SK-N-DZ (cell line): ENCODE measurements around the gene MSRB1. TPM values are rescaled to one million over a fixed set of nuclear protein-coding genes. Genes with fewer than 3 reads are reported as not detected.

Experiments
- DNase-seq: peaks from one replicate; pipeline ENCODE4 v3.0.0-alpha.2; 2015; ENCODE audit warnings: low spot score
- polyA plus RNA-seq, 2 experiments: library from polyadenylated mRNA; depleted of rRNA; stranded (reverse); fragments of >200 nt; gene quantifications; 2 replicates each; pipeline ENCODE4 v1.2.3, GENCODE V29; 2014

MSRB1 gene, protein sequence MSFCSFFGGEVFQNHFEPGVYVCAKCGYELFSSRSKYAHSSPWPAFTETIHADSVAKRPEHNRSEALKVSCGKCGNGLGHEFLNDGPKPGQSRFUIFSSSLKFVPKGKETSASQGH
- polyA plus RNA-seq (2014; cell fraction: cytosol; rRNA removed): 7.4 and 16.8 TPM in 2 replicates
- polyA plus RNA-seq (2014; cell fraction: nucleus; rRNA removed): 4.1 and 9.1 TPM in 2 replicates

DNA sequence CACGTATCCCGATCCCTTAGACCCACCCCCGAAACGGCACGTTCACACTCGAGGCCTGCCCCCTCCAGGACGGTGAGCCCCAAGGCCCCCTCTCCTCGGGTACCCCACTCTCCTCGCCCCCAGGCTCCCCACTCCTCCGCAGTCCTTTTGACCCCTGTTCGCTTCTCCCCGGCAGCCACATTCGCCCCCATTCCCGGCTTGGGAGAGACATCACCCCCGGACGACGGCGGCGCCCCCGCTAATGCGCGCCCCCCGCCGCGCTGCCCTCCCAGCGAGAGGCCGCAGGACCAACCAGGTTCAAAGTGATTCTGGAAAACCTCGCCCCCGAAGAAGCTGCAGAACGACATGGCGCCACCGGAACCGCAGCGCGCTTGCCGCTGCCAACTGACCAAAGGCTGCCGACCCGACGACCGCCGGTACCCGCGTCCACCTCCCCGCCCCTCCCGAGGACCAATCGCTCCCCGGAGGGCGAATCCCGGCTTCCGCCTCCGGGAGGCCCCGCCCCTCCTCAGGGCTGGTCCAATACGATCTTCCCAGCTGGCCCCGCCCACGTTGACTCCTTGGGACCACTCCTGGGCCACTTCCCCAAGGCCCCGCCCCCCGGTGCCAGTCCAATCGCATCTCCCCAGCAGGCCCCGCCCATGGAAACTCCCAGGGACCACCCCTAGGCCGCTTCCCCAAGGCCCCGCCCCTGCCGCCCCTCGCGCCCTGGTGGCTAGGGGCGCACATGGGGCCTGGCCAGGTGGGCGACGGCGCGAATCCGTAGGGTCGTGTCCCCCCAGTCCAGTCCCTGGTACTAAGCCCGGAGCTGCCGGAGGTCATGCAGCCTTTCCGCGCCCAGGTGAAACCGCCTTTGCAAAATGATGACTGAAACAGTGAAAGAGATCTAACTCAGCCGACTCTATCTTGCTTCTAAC, at the start of gene MSRB1:
MSRB1 (minus strand) TSS at position 390 of the 917 bp plus-strand sequence; CDS start at position 347, 43 bp downstream.
- DNase-seq: peak; percentile 99

DNA sequence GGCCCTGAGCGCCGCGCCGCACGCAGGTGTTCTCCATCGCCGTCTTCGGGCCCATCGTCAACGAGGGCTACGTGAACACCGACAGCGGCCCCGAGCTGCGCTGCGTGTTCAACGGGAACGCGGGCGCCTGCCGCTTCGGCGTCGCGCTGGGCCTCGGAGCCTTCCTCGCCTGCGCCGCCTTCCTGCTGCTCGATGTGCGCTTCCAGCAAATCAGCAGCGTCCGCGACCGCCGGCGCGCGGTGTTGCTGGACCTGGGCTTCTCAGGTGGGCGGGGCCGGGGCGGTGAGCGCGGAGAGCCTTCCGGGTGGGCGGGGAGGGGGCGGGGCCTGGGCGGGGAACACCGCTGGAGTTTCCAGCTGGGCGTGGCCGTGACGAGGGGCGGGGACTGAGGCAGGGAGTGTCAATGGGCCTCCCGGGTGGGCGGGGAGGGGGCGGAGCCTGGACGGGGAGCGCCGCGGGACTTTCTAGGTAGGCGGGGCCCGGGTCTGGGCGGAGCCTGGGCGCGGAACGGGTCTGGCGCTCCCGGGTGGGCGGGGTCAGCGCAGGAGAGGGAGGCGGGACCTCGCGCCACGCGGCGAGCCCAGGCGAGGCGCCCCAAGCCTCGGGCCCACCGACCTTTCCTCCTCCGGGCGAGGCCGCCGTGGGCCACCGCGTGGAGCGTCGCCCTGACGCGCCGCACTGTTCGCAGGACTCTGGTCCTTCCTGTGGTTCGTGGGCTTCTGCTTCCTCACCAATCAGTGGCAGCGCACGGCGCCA, 49.1 kb upstream of the MSRB1 start:
- DNase-seq: no peak

DNA sequence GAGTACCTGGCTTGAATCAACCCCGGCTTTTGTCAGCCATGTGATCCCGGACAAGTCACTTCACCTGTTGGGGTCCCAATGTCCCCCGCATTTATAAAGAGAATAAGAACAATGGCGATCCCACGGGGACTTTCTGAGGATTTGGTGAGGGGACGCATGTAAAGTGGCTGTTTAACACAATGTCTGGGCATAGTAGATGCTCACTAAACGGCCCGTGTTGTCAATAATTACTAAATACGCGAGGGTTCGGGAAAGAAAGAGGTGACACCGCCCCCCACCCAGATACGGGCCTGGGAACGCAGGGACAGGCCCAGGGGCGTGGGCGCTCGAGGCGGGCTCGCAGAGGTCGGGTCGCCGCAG, 48.6 kb upstream of the MSRB1 start:
- DNase-seq: no peak

DNA sequence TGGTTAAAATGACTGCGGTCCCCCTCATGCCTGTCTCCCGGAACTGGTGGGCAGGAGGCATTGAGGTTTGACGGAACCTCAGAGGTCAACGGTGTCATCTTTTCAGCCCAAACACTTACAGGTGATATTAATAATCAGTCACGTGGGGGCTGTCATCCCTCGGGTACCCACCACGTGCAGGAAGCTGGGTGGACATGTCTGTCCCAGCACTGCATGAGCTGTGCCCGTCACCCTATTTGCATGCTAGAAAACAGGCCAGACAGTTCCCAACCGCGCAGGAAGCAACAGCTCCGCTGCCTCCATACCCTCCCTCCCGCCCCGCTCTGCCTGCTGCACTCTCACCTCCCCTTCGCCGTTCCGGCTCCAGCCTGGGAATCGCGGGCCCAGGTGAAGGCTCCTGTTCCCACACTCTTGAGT, 48.1 kb upstream of the MSRB1 start:
- no peak for DNase-seq

DNA sequence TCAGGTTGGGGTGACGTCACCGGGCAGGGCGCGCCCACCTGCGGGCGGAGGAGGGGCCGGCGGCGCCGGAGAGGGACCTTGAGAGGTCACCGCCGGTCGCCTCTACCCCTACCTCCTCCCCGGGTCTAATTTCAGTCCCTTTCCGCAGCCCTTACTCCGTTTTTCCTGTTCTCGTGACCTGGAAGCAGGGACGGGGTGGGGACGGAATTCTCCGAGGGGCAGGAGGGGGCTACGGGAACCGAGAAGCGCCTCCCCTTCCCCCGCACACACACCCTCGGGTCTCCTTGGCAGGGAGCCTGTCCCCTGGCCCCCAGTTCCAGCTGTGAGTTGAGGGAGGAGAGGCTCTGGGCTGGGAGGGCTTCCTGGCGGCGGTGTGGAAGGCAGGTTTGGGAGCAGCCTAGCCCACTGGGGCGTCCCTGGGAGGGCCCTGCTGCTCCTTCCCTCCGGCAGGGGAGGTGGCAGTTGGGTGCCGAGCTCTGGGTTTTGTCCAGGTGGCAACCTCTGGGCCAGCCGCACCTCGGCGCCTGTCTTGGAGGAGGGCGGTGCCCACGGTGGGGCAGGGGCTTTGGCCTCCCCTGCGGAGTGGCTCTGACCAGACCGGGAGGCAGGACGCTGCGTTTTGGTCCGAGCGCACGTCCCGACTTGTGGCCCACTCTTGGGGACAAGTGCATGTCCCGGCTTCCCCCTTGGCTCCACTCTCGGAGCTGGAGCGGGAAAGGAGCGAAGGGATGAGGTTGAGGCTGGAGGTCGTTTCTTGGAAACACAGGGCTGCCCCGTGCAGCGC, 47.5 kb upstream of the MSRB1 start:
- no peak for DNase-seq

DNA sequence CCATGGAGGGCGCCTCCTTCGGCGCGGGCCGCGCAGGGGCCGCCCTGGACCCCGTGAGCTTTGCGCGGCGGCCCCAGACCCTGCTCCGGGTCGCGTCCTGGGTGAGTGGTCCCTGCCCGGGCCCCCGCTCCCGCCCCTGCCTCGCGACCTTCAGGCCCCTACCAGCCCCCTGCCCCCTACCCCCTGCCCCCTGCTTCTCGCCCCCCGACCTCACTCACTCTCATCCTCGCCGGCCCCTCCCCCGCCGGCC, 47.0 kb upstream of the MSRB1 start:
- no peak for DNase-seq

DNA sequence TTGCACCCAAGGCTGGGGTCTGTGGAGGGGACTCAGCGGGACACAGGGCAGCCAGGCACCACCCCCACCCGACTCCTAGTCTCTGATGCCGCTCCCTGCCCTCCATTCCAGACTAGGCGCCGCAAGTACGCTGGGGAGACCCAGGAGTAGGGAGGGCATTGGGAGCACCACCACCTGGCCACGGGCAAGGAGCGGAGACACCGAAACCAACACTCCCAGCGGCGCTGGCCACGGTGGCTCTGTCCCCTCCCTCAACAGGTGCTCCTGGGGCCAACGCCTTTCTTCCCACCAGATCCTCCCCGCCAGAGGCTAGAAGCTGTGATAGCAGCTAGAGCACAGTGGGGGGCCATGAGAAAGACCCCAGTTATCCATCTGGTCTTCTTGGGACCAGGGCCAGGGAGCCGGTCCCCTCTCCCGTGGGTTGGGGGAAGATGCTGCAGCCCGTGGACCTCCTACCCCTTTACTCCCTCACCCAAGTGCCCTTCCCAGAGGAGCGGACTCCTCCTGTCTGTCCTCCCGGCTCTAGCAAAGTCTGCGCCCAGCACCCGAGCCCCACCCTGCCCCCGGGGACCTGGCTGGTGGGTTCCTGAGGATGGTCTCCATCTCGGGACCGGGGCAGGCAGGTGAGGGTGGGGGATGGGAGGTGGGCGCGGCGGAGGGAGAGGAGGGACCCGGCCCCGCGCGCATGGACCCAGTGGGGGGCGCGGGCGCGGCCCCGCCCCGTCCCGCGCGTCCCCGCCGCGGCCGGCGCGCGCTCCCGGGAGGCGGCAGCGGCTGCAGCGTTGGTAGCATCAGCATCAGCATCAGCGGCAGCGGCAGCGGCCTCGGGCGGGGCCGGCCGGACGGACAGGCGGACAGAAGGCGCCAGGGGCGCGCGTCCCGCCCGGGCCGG, 46.5 kb upstream of the MSRB1 start, which contains the start of gene SYNGR3:
SYNGR3 (plus strand) TSS at position 762 of the 892 bp plus-strand sequence. CDS start 133 bp downstream, outside the sequence.
- no peak for DNase-seq

DNA sequence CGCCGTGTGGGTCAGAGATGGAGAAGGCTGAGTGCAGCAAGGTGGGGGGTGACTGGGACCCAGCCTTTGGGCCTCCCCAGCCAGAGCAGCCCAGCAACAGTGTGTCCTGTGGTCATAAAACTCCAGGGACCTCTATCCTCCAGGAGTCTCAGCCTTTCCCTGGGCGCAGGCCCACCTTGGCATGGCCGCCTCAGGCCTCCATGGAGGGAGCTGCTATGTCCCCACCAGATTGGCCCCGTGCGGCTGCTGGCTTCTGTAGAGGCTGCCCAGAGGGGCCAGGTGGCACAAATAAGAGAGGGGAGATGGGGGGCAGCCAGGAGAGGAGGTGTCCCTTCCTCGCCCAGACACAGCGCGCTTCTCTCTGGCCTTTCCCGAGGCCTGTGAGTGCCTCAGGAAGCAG, 44.2 kb upstream of the MSRB1 start:
- no peak for DNase-seq

DNA sequence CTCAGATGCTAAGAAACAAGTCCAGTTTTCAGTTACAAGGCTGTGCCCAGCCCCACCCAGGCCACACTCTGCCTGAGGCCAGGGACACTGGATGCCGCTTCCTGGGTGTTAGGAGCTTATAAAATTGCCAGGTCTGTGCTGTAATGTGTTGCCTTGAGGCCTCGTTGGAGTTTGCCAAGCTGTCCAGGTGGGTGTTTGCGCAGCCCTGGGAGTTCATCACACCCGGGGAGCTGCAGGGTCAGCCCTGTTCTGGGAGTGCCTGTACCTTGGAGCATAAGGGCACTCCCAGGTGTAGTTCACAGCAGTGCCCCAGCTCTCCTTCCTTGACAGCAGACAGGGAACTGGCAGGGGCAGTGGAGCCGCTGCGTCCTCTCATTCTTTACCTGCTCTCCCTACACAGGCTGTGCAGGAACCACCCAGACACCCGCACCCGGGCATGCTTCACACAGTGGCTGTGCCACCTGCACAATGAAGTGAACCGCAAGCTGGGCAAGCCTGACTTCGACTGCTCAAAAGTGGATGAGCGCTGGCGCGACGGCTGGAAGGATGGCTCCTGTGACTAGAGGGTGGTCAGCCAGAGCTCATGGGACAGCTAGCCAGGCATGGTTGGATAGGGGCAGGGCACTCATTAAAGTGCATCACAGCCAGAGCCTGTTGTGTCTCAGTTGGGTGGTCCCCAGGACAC, 42.6 kb upstream of the MSRB1 start:
- DNase-seq: no peak

DNA sequence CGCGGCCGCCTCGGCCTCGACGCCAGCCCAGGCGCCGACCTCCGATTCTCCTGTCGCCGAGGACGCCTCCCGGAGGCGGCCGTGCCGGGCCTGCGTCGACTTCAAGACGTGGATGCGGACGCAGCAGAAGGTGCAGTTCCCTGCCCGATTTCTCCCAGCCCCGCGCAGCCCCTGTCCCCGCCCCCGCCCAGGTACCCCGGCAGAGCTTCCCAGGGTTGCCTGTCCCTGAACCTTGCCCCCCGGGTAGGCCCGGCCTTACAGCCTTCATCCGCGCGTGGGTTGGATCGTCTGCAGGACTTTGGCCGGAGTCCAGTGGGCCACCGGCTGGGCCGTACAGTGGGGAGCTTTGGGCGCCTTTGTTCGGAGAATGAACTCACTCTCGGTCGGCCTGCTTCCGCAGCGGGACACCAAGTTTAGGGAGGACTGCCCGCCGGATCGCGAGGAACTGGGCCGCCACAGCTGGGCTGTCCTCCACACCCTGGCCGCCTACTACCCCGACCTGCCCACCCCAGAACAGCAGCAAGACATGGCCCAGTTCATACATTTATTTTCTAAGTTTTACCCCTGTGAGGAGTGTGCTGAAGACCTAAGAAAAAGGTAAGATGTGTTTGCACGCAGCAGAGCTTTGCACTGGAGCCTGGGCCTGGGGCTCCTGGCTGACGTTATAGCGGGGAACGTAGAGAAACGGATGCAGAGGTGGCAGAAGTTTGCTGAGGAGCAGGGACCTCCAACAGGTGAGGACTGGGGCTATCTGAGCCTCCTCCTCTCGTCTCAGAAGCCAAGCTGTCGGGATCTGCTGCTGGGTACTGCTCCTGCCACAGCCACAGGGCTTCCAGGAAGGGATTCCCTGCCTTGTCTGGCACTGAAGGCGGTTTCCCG, 41.6 kb upstream of the MSRB1 start:
- DNase-seq: no peak

DNA sequence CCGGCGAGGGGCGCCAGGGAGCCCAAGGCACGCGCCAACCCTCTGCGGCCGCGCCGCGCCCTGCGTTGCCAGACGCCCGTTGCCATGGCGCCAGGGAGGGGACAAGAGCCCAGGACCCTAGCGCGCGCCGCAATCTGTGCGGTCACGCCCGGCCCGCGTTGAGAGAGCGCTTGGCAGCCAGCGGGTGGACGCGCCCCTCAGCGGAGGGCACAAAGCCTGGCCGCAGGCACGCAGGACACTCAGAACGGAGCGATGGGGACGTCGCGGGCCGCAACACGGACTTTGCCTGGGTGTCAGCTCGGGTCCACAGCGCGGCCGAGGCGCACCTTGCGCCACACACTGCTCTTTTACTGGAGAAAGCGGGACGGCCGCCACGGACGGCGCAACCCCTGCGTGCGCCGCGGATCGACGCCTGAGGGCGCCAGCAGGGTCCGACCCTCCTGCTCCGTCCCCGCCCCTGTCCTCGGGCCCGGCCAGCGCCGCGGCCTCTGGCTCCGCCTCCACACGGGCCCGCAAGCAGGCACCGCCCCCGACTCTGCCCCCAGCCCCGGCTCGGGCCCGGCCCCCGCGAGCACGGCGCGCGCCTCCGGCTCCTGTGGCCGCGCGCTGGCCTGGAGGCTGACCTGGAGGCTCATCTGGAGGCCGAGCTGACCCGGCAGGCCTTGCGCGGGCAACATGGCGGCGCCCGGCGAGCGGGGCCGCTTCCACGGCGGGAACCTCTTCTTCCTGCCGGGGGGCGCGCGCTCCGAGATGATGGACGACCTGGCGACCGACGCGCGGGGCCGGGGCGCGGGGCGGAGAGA, 40.7 kb upstream of the MSRB1 start, which contains the start of gene GFER:
GFER (plus strand) TSS at position 650 of the 803 bp plus-strand sequence; CDS start at position 676, 26 bp downstream.
- DNase-seq: peak; percentile 92

DNA sequence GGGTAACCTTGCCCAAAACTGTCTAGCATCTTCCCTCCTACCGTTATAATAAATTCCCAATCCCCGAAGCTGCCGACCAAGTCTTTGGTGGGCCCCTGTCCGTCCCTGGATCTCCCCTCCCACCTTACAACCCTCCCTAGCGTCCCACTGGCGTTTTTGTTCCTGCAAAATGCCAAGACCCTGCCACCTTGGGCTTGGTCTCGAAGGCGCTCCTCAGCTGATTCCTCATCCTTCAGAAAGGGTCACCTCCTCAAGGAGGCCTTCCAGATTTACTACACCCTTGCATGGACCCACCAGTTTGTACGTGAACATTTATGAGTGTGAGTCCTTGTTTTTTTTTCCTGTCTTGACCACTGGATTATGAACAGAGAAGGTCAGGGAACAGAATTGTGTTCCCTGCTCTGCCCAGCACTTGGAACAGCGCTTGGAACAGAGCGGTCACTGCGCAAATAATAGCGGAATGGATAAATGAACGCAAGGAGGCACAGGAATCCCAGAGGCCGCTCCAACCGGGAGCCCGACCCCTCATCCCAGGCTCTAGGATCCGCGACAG, 40.1 kb upstream of the MSRB1 start:
- DNase-seq: no peak

DNA sequence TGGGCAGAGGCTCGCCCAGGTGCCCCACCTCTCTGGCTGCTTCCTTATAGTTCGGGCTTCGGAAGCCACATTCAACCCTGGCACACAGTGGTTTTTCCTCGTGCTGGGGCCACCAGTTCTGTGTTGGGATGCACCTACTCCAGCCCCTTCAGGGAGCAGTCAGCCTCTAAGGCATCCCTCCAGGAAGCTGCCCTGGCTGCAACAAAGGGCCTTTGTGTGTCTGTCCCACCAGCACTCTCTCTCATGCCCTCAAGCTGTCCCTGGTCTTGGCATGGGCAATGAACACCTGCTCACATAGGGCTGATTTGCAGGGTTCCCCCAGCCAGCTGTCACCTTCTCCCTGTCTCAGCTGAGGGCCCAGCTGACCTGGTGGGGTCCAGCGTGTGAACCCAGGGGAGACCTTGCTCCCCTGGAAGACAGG, 39.0 kb upstream of the MSRB1 start:
- no peak for DNase-seq

DNA sequence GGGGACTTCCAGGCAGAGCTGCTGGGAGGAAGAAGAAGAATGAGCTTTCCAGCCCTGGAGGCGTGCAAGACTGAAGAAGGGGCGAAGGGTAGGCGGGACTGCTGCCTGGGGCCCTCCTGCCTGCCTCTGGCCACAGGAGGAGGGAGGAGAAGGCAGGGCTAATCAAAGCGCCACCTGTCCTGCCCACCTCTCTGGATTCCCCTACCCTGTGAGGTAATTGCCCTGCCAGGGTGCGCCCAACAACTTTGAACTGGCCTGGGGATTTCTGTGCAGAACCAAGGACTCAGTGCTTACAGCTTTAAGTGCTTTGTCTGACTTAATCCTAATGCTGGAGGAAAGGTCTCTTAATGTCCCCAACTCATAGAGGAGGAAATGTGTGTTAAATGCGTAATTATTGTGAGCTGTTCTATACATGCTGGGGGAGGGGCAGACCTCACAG, 38.4 kb upstream of the MSRB1 start, which contains the start of gene NOXO1:
NOXO1 (minus strand) TSS at position 72 of the 439 bp plus-strand sequence. CDS start 290 bp downstream, outside the sequence.
- DNase-seq: no peak

DNA sequence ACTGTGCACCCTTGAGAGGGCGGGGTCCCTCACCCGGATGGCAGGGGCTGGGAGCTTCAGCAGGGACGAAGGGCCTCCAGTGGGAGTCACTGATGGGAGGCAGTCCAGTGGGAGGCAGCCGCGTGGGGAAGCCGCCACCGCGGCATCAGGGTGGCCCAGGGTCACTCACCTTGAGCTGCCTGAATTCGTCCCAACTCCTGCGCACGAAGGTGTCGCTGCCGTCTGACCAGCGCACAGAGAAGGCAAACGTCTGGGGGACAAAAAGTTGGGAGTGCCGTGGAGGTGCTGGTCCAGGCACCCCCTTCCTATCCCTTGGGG, 37.7 kb upstream of the MSRB1 start:
- DNase-seq: no peak

DNA sequence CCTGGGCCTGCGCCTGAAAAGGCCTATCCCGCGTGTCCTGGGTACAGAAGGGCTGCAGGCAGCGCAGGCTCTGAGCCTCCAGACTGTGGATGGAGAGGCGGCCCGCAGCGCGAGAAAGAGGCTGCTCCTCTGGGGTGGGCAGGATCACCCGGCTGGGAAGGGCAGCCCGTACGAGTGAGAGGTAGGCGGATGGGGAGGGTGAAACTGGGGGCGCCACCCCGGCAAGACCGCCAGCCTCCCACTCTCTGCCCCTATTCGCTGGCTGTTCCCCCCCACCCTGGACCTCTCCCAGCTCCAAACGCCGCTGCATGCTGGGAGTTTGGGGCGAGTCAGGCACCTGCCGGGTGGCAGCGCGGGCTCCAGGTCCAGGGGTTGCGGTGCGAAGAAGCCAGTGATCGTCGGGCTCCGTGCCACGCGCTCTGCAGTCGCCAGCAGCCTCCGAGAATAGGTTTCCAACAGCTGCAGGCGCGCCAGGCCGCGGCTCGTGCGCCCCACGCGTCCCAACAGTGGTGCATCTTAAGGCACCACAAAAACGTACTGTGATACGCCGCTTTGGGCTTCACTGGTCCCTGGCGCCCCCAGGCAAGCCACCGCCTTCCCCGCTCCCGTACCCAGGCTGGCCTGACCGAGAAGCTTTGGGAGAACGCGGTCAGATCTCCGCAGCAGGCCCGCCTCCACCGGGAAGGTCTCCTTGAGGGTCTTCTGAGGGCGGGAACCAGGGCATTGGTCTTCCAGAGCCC, 37.2 kb upstream of the MSRB1 start:
- DNase-seq: no peak
